Liver (tissue), 3 donors: ENCODE data around the gene HMGCL.

Source experiments
- EGR1 ChIP-seq, 2 donors: IDR thresholded peaks; 2 replicates each; pipeline ENCODE4 v1.6.1; 2016 to 2018; ENCODE audit warnings: antibody characterized with exemption in 2 of 2, low read depth in 2 of 2
- GABPA ChIP-seq, 2 donors: IDR thresholded peaks in 1 of 2; conservative IDR thresholded peaks in 1 of 2; 2 replicates each; pipeline ENCODE4 v1.6.1; 2016; ENCODE audit warnings: antibody characterized with exemption in 2 of 2, mild to moderate bottlenecking in 1 of 2, moderate library complexity in 1 of 2
- JUND ChIP-seq, 2 donors: IDR thresholded peaks; 2 replicates each; pipeline ENCODE4 v1.6.1; 2016; ENCODE audit warnings: antibody characterized with exemption in 2 of 2
- NR2F2 ChIP-seq: IDR thresholded peaks from 2 replicates; pipeline ENCODE4 v1.6.1; 2016; ENCODE audit warnings: antibody characterized with exemption
- RAD21 ChIP-seq, 2 donors: IDR thresholded peaks; 2 replicates each; pipeline ENCODE4 v1.6.1; 2016; ENCODE audit warnings: antibody characterized with exemption in 2 of 2, mild to moderate bottlenecking in 2 of 2
- SP1 ChIP-seq: IDR thresholded peaks from 2 replicates; pipeline ENCODE4 v1.6.1; 2018; ENCODE audit warnings: antibody characterized with exemption, mild to moderate bottlenecking
- TAF1 ChIP-seq: conservative IDR thresholded peaks from 2 replicates; pipeline ENCODE4 v1.6.1; 2016; ENCODE audit warnings: antibody characterized with exemption, mild to moderate bottlenecking
- YY1 ChIP-seq: IDR thresholded peaks from 2 replicates; pipeline ENCODE4 v1.6.1; 2016; ENCODE audit warnings: antibody characterized with exemption, mild to moderate bottlenecking
- TF ChIP-seq, protein P1 (sequence below): fragments of 150-350 bp; IDR thresholded peaks from 2 replicates; pipeline ENCODE4 v1.5.1; 2017; ENCODE audit warnings: improper control_type of control experiment, low read depth, low read length; ENCODE audit not compliant: missing input control
- TF ChIP-seq, protein P2 (sequence below): IDR thresholded peaks from 2 replicates; pipeline ENCODE4 v1.6.1; 2016; ENCODE audit warnings: antibody characterized with exemption
- TF ChIP-seq, protein P3 (sequence below): IDR thresholded peaks from 2 replicates; pipeline ENCODE4 v1.6.1; 2016; ENCODE audit warnings: antibody characterized with exemption, mild to moderate bottlenecking
- TF ChIP-seq, protein P4 (sequence below): IDR thresholded peaks from 2 replicates; pipeline ENCODE4 v1.6.1; 2016; ENCODE audit warnings: antibody characterized with exemption
- donor health status: healthy.
- donor health status: healthy.

DNA sequence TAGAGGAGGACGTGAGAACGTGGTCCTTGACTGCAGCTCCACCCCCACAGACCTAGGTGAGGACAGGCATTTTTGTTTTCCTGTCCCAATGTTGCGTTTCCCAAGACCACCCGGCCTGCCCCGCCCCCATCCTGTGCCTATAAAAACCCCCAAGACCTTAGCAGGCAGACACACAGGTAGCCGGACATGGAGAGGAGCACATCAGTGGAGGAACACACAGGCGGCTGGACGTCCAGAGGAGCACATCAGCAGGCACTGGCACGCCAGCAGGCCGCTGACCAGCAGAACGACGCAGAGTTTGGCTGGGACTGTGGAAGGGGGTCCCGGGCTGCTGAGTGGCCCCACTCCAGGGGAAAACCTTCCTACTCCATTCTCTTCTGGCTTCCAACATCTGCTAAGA lies 12.7 kb upstream of the HMGCL start:
- TF ChIP-seq, protein P1, sequence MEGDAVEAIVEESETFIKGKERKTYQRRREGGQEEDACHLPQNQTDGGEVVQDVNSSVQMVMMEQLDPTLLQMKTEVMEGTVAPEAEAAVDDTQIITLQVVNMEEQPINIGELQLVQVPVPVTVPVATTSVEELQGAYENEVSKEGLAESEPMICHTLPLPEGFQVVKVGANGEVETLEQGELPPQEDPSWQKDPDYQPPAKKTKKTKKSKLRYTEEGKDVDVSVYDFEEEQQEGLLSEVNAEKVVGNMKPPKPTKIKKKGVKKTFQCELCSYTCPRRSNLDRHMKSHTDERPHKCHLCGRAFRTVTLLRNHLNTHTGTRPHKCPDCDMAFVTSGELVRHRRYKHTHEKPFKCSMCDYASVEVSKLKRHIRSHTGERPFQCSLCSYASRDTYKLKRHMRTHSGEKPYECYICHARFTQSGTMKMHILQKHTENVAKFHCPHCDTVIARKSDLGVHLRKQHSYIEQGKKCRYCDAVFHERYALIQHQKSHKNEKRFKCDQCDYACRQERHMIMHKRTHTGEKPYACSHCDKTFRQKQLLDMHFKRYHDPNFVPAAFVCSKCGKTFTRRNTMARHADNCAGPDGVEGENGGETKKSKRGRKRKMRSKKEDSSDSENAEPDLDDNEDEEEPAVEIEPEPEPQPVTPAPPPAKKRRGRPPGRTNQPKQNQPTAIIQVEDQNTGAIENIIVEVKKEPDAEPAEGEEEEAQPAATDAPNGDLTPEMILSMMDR = no peak
- TF ChIP-seq RAD21 (IDR thresholded peaks at IDR 0.05) (no peak), NR2F2 (no peak), TAF1 (no peak), GABPA (IDR thresholded peaks at IDR 0.05 in 1 of 2, conservative IDR thresholded peaks at IDR 0.05 in 1 of 2) (no peak), EGR1 (IDR thresholded peaks at IDR 0.05; ENCODE audit: low read depth in 2 of 2) (no peak), JUND (IDR thresholded peaks at IDR 0.05) (no peak), SP1 (no peak), YY1 (no peak)
- TF ChIP-seq, protein P2, sequence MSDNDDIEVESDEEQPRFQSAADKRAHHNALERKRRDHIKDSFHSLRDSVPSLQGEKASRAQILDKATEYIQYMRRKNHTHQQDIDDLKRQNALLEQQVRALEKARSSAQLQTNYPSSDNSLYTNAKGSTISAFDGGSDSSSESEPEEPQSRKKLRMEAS = no peak
- TF ChIP-seq, protein P3, sequence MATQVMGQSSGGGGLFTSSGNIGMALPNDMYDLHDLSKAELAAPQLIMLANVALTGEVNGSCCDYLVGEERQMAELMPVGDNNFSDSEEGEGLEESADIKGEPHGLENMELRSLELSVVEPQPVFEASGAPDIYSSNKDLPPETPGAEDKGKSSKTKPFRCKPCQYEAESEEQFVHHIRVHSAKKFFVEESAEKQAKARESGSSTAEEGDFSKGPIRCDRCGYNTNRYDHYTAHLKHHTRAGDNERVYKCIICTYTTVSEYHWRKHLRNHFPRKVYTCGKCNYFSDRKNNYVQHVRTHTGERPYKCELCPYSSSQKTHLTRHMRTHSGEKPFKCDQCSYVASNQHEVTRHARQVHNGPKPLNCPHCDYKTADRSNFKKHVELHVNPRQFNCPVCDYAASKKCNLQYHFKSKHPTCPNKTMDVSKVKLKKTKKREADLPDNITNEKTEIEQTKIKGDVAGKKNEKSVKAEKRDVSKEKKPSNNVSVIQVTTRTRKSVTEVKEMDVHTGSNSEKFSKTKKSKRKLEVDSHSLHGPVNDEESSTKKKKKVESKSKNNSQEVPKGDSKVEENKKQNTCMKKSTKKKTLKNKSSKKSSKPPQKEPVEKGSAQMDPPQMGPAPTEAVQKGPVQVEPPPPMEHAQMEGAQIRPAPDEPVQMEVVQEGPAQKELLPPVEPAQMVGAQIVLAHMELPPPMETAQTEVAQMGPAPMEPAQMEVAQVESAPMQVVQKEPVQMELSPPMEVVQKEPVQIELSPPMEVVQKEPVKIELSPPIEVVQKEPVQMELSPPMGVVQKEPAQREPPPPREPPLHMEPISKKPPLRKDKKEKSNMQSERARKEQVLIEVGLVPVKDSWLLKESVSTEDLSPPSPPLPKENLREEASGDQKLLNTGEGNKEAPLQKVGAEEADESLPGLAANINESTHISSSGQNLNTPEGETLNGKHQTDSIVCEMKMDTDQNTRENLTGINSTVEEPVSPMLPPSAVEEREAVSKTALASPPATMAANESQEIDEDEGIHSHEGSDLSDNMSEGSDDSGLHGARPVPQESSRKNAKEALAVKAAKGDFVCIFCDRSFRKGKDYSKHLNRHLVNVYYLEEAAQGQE = no peak
- TF ChIP-seq, protein P4, sequence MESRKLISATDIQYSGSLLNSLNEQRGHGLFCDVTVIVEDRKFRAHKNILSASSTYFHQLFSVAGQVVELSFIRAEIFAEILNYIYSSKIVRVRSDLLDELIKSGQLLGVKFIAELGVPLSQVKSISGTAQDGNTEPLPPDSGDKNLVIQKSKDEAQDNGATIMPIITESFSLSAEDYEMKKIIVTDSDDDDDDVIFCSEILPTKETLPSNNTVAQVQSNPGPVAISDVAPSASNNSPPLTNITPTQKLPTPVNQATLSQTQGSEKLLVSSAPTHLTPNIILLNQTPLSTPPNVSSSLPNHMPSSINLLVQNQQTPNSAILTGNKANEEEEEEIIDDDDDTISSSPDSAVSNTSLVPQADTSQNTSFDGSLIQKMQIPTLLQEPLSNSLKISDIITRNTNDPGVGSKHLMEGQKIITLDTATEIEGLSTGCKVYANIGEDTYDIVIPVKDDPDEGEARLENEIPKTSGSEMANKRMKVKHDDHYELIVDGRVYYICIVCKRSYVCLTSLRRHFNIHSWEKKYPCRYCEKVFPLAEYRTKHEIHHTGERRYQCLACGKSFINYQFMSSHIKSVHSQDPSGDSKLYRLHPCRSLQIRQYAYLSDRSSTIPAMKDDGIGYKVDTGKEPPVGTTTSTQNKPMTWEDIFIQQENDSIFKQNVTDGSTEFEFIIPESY = no peak
